ENCODE data around the gene FAAH2.
"Not testable (repeated sequence)": the region's sequence is repeated elsewhere in the genome, so short reads cannot be mapped to it uniquely, and the experiment has no call there.

Gene FAAH2

DNA sequence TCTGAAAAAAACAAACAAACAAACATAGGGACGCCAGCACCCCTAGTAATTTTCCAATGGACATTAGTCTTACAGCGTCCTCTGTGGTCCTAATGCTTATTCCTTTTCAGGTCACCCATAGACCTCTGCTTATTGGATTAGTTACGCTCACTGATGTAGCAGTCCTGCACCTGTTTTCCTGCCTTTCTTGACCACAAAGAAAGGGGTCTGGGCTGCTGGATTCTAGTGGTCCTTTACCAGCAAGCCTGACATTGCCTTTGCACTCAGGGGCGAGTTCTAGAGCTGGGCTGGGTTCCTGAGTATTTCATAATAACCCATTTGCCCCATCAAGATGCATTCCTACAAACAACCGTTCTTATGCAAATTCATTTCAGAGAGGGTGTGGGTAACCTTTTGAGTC is 116.7 kb downstream of the FAAH2 start:
- not testable (repeated sequence) for DNase-seq

DNA sequence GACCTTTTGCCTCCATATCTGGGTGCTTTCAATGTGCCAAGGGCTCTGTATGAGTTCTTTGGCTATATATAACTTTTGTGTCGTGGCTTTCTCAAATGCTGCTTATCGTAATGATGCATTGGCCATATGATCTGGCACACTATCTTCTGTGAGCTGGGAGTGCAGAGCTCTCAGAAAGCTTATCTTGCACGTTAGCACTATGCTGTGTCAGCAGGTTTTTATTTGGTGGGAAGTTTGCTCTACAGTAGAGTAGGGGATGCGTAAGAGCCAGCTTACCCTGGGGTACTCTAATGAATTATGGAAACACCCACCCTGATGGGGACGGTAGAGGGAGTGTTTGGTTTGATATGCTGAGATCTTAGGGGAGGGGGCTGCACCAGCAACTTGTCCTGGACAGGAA is 119.6 kb downstream of the FAAH2 start:
- no peak for DNase-seq

DNA sequence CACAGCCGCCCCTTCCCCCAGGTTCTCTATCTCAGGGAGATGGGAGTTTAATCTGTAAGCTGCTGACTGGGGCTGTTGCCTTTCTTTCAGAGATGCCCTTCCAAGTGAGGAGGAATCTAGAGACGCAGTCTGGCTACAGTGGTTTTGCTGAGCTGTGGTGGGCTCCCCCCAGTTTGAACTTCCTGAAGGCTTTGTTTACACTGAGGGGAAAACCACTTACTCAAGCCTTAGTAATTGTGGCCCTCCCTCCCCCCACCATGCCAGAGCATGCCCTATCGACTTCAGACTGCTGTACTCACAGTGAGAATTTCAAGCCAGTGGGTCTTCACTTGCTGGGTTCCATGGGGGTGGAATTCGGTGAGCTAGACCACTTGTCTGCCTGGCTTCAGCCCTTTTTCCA is 131.3 kb downstream of the FAAH2 start:
- no peak for DNase-seq

DNA sequence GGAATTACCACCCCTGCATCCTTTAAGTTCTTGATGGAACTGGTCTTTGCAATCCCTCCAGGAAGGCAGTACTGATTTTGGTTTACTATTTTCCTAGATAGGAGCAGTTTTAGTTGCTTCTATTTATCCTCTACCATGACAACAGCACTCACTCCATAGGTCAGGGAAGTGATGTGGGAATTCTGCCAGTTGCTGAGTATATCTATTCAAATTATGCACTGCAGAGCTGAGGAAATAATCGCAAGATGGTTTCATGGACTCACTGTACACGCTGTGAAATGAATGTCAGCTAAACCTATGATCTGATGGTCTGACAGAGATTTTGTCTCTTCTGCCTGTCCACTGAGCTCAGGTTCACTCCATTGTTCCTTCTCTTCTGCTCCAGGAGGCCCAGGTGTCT is 135.8 kb downstream of the FAAH2 start:
- no peak for DNase-seq

DNA sequence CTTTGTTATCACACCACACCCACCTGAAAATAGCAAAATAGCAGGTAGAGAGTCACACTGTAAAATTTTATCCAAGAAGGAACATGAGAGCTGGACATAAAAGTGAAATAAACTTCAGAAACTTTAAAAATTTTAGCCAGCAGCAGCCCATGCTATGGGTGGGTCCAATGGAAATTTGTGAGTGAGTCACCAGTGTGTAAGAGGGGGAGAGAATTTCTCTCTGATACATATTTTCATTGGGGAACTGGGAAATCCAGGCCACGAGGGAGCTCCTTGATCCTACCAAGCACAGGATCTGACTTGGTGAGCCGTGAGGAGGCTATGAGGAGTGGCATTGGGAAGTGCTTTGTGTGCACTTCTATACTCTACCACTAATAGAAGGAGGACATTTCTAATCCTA is 136.3 kb downstream of the FAAH2 start:
- DNase-seq = no peak

DNA sequence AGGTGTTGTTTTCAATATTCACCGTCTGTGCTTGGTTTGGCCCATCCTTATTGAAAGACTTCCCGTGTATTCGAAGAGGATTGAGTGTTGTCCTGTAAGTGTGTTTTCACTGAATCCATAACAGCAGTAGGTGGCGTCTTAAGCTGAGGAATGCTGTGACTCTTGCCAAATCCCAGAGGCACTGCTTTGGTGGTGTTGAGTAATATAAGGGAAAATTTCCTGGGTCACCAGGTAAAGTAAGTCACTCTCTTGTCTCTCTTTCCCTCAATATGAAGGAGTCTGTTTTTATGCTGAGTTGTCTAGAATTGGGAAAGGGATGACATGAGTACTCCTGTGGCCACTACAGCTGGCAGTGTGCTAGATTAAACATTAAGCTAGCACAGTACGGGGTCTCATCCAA is 158.6 kb downstream of the FAAH2 start:
- DNase-seq = no peak

DNA sequence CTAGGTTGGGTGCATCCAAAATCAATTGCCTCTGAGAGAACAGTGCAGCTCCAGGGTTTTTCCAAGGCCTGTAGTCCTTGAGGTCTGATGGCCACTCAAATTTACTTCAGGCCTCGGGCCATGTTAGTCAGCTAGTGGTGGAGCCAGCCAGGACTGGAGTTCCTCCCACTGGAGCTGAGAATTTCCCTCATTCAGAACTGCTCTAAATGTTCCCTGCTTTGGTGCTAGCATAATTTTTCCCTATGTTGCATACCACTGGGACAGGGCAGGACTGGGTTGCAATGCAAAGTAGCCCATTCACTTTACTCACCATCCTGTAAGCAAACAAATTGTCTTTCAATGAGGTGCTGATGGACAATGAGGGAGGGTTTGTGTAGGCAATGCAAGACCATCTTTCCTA is 159.3 kb downstream of the FAAH2 start:
- no peak for DNase-seq

DNA sequence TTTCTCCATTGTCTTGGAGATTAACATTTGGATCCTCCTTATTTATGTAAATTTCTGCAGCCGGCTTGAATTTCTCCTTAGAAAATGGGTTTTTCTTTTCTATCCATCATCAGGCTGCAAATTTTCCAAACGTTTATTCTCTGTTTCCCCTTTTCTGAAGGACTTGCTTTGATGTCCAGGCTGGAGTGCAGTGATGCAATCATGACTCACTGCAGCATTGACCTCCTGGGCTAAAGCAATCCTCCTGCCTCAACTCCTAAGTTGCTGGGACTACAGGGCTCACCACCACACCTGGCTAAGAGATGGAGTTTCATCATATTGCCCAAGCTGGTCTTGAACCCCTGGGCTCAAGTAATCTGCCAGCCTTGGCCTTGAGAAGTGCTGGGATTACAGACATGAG is 161.3 kb downstream of the FAAH2 start:
- DNase-seq = no peak

DNA sequence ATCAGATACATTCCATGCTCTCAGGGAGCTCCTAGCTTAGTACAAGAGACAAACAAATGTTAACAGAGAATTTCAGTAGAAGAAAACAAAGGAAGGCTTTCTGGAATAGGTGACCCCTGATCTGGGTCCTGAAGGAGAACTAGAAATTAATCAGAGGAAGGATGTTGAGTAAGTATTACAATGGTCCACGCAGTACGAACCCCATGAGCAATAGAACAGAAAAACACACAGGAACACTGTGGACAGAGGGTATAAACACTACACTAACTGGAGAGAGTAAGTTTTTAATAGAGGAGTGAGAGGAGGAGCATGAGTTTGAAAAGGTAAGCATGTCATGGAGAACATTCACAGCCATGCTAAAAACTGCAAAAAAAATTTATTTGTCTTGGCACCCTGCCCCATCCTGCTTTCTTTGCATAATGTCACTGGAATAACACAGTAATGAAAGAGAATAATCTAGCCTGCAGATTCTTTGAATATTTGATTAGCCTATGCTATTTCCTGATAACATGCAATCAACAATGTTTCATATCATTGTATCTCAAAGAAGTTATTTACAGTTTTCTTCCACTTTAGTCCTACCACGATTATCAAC is 165.0 kb downstream of the FAAH2 start:
- DNase-seq = no peak

DNA sequence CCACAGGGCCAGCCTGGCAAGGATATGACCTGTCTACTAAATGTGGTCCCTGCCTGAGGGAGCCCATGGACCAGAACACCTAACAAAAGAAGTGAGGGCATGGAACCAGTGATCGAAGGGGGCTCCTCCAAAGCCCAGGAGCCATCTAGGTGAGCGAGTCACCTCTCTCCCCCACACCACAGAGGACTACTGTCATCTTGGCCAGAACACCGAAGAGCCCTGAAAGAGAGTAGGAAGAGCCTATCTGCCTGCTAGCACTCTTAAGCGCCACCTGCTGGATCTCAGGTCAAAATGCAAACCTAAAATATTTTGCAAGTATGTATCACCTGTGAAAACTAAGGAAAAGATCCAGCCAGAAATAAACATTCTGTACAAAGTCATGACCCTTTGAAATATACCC is 167.4 kb downstream of the FAAH2 start:
- no peak for DNase-seq

DNA sequence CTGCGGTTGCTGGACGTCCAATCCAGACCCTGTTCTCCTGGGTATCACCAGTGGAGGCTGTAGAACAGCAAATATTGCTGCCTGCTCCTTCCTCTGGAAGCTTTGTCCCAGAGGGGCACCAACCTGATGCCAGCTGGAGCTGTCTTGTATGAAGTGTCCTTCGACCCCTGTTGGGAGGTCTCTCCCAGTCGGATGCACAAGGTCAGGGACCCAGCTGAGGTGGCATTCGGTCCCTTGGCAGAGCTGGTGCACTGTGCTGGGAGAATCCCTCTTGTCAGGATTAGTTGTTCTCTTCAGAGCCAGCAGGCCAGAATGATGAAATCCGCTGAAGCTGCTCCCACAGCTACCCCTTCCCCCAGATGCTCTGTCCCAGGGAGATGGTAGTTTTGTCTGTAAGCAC is 195.0 kb downstream of the FAAH2 start:
- no peak for DNase-seq

DNA sequence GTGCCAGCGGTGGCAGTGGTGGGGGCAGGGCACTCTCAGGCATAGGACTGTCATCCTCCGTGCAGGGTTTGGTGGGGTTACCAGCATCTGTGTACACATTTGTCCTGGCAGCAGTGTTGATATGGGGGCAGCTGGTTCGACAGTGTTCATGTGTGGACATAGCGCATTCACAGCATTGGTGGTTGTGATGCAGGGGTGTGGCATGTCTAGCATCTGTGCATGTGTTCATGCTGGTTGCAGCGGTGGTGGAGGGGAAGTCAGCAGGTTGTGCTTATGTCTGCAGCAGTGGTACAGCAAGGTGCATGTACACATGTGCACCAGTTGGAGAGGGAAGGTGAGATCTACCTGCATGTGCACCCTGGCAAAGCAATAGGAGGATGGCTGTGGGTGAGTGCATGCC is 230.0 kb downstream of the FAAH2 start:
- no peak for DNase-seq

DNA sequence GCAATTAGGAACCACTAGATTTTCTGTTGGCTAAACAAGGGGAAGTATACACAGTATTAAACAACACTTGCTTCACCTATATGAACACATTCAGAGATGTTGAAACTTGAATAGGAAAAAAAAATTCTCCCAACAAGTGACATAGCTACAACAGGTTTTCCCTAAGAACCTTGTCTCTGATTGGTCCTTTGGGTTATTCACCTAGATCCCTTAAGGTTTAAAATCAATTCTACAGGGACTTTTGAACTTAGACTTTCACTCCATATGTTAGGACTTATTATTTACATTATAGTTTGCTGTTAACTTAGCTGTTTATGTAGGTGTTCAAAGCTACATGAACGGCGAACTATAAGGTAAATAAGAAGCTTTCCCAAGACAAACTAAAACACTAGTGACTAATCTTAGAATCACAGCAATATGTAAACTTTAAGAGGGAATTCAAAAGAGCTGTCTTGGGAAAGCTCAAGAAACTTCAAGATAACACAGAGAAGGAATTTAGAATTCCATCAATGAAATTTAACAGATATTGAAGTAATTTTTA is 233.1 kb downstream of the FAAH2 start:
- no peak for DNase-seq

DNA sequence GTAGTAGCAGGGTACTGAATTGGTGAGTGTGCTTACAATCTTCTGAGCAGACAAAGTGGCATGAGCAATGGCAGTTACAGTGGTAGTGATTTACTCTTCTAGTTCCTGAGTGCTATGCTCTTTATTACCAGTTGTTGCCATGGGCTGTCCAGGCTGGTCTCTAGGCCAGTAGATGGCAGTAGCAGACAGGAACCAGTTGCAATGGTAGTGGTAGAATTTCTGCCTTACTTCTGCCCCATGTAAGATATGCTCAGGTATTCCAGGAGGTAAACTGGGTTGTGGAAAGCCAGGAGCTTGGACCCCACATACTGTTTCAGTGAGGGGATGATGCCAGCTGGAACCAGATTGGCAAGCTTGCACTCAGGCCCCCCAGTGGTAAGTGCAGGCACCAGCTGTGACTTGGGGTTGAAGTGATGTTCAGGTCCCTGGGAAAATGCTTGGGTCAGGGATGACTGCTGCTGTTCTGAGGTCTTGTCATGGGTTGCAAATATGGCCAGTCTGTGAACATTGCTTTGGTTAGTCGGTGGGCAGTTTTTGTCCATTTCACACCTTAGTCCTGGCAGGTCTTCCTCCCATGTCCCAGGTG is 242.3 kb downstream of the FAAH2 start:
- no peak for DNase-seq
